Motor neuron (in vitro differentiated cells): ENCODE measurements around the gene SEC23A. TPM values are rescaled to one million over a fixed set of nuclear protein-coding genes. Genes with fewer than 3 reads are reported as not detected.

Source experiments
- ATAC-seq, 8 experiments: fragments of 200-7000 bp; cut with Tn5 transposase; replicated peaks in 6 of 8; 2 replicates each; pipeline ENCODE4 v1.8.0; 2021; ENCODE audit warnings: mild to moderate bottlenecking in 8 of 8, moderate library complexity in 8 of 8
- H3K27ac ChIP-seq, 2 donors: fragments of 250-450 bp; sonication (Bioruptor Pico); 2 replicates each; pipeline ENCODE4 v1.9.0; 2021; ENCODE audit warnings: antibody characterized with exemption in 2 of 2, mild to moderate bottlenecking in 2 of 2, moderate library complexity in 1 of 2
- H3K4me1 ChIP-seq, 2 donors: fragments of 250-450 bp; sonication (Bioruptor Pico); replicated peaks in 1 of 2; 2 replicates each; pipeline ENCODE4 v1.6.1; 2021; ENCODE audit warnings: antibody characterized with exemption in 2 of 2, mild to moderate bottlenecking in 2 of 2, moderate library complexity in 1 of 2
- H3K4me3 ChIP-seq, 5 donors: fragments of 250-450 bp; sonication (Bioruptor Pico); 2 replicates each; pipeline ENCODE4 v1.9.0; 2021; ENCODE audit warnings: antibody characterized with exemption in 5 of 5, mild to moderate bottlenecking in 5 of 5, moderate library complexity in 4 of 5
- WGBS, 10 experiments: fragments of 450-650 bp; shearing (Covaris generic); methylation state at CpG; one replicate each; pipeline ENCODE4 v1.0.0; 2022; 5-methylcytosine and 5-hydroxymethylcytosine counted together
- in situ Hi-C, 9 experiments: fragments of 400-800 bp; cut with MboI; loops; one replicate each; pipeline ENCODE4 v1.15.0; 2021; ENCODE audit warnings: low sequenced_read_pairs in 9 of 9, low pct_unique_long_range_greater_than_20kb in 2 of 9; ENCODE audit not compliant: unreplicated experiment in 9 of 9
- total RNA-seq, 8 experiments: library from RNA; unstranded; fragments of 300-600 nt; gene quantifications; 2 replicates each; pipeline versions ENCODE4 v1.2.3 to v1.2.4, GENCODE V29; 2022

SEC23A gene
- total RNA-seq, 8 experiments from 2014 or later: 50.6 to 112 (median 73.2) TPM

DNA sequence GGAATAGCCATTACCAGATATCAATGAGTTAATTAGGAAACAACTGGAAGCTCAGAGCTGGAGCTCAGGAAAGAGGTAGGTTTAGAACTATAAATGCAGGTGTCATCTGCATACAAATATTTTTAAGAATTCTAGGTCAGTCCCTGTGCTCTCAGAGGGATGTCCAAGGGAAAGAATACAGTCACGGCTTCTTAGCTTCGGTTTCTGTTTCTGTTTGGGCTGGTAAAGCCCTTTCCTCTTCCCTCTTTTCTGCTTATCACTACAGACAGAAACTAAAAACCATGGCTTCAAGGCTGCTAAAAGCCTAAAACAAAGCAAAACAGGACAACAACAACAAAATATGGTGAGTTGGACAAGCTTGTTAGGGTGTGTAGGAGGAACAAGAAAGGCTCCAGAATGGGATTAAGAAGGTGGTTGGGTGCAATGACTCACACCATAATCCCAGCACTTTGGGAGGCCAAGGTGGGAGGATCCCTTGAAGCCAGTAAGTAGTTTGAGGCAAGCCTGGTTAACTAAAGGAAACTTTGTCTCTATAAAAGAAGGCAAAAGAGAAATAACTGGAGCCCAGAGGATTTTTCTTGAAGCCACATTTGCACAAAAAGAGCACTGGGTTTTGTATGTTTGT lies 113.0 kb downstream of the SEC23A start:
- WGBS, 10 experiments: 46 to 100% (median 89%) methylated on average over 1 to 2 of the region's 2 CpGs; no CpG with 5 or more reads in 4 of the 10 experiments
- in situ Hi-C loops: no loop called here
- Histone ChIP-seq H3K4me1 (peaks cover 13 to 14% of the 10 kb centered on the region in 2 donors), H3K4me3 (no peak overlapping the region), H3K27ac (no peak overlapping the region)
- ATAC-seq: peak in 1 of 8 experiments; percentile 52

DNA sequence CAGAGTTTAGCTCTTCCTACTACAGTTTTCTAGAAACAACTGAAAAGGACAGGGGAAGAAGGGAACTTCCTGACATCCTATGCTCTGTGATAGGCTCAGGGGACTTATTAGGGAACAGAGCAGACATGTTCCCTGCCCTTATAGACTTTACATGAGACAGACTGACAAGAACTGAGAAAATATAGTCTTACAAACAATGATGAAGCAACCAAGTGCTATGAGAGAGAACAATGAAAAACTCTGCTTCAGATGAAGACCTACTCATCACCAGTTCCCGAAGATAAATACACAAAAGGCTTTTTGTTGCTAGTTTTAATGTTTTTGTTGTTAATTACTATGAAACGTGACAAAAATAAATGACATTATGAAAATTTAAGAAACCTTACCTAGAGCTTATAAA lies 115.3 kb downstream of the SEC23A start:
- H3K27ac ChIP-seq: no peak overlapping the region
- ATAC-seq: no peak
- in situ Hi-C loops: no loop called here
- peaks cover 7 to 14% of the 10 kb centered on the region in 2 donors for H3K4me1 ChIP-seq
- H3K4me3 ChIP-seq: no peak overlapping the region
- WGBS, 10 experiments: 33 to 94% (median 79%) methylated on average over 1 to 2 of the region's 2 CpGs

- H3K4me3 ChIP-seq: no peak overlapping the region
- WGBS, 10 experiments: 0 to 40% (median 0%) methylated on average over 1 of the region's 1 CpG
- peaks cover 4 to 5% of the 10 kb centered on the region in 2 donors for H3K4me1 ChIP-seq
- in situ Hi-C loops: no loop called here
- H3K27ac ChIP-seq: no peak overlapping the region
- ATAC-seq: peak in 1 of 8 experiments; percentile 35
These were observed 120.2 kb downstream of the SEC23A start for GRCh38 chr14:38982837-38983236.

GRCh38 chr14:38982278-38982677 lies 120.8 kb downstream of the SEC23A start:
- H3K4me1 ChIP-seq: no peaks in the 10 kb centered on the region
- peak in 1 of 8 experiments; percentile 93 for ATAC-seq
- WGBS, 10 experiments: 0 to 83% (median 59%) methylated on average over 1 to 3 of the region's 3 CpGs

More at GRCh38 chr14:38982278-38982677, 120.8 kb downstream of the SEC23A start:
- Histone ChIP-seq H3K27ac (no peak overlapping the region), H3K4me3 (no peak overlapping the region)
- in situ Hi-C loops: no loop called here

Other genes with a start within 250 kb of the SEC23A start
- gene GEMIN2, start 11.1 kb upstream of the SEC23A start, total RNA-seq: 10 to 100 TPM; 14.1 to 33.8 (median 31.1) TPM
- gene TRAPPC6B, start 67.1 kb upstream of the SEC23A start, total RNA-seq: 10 to 100 TPM; 16.3 to 52.0 (median 35.2) TPM
- gene PNN, start 72.0 kb upstream of the SEC23A start, total RNA-seq: 100 to 1,000 TPM in 1 of 8 experiments, 10 to 100 TPM in 7; 46.7 to 107 (median 75.3) TPM
- 10 to 100 TPM in 7 of 8 experiments, 1 to 10 TPM in 1; 8.2 to 28.5 (median 20.3) TPM for gene MIA2, start 130.7 kb upstream of the SEC23A start, total RNA-seq